Measurements from ENCODE around the gene MECR. TPM values are rescaled to one million over a fixed set of nuclear protein-coding genes. Genes with fewer than 3 reads are reported as not detected.

Gene MECR
- total RNA-seq, 1 experiment from 2014 or later: 42.9 TPM

DNA sequence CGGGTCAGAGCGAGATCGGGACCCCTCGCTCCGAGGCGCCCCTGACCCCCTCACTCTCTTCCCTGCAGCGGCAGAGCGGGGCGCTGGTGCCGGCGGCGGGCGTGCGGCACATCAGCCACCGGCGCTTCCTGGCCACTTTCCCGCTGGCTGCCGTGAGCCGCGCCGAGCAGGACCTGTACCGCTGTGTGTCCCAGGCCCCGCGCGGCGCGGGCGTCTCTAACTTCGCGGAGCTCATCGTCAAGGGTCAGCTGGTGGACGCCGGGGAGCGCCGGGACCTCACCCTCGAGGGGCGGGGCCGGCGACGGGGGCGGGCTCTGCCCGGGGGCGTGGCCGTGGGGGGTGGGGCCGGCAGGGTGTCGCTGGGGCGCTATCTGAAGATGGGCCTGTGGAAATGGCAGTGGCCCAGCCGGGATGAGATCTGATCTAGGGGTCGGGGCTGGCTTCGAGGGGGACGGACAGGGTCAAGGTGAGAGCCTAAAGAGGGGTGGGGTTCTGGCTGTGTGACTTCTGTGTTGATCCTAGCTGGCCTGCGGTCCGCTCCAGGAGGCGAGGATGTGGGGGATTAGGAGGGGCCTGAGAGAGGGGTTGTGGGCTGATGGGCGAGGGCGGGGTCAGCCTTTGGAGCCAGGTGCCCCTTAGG lies 29.2 kb upstream of the MECR start:
- intact Hi-C loops (cut with micrococcal nuclease): no loop called here
- H4K20me1 ChIP-seq (ENCODE audit: insufficient read depth): no peaks in the 10 kb centered on the region
- CTCF ChIA-PET: no interaction called here
- no peaks in the 10 kb centered on the region for H3K27me3 ChIP-seq (ENCODE audit: insufficient read depth, low read length)
- POLR2A ChIA-PET: no interaction called here
- no peaks in the 10 kb centered on the region for H3K9me2 ChIP-seq (ENCODE audit: insufficient read depth)
- H3K4me3 ChIP-seq (replicated peaks in 1 of 2; ENCODE audit: low read depth in 1 of 2, low read length in 2 of 2): no peak overlapping the region
- BruUV-seq (replicated peaks): no TSS peak
- no peaks in the 10 kb centered on the region for H3K79me2 ChIP-seq (ENCODE audit: insufficient read depth, low read length)
- TF ChIP-seq EZH2 (IDR thresholded peaks at IDR 0.05) (no peak), CBX3 (IDR thresholded peaks at IDR 0.05; ENCODE audit: low read depth) (no peak), EGR1 (IDR thresholded peaks at IDR 0.05; ENCODE audit: low read depth) (no peak), JUND (IDR thresholded peaks at IDR 0.05) (no peak), TCF7L2 (IDR thresholded peaks at IDR 0.05; ENCODE audit: borderline replicate concordance, extremely low read depth, insufficient read depth, insufficient read length) (no peak), YY1 (IDR thresholded peaks at IDR 0.05; ENCODE audit: extremely low read depth, insufficient replicate concordance, low read depth, low read length) (no peak), RAD21 (IDR thresholded peaks at IDR 0.05; ENCODE audit: low read depth) (no peak), EZH2phosphoT487 (IDR thresholded peaks at IDR 0.05; ENCODE audit: borderline replicate concordance) (no peak), SP1 (IDR thresholded peaks at IDR 0.05; ENCODE audit: low read depth) (no peak)
- TF ChIP-seq, protein P1, sequence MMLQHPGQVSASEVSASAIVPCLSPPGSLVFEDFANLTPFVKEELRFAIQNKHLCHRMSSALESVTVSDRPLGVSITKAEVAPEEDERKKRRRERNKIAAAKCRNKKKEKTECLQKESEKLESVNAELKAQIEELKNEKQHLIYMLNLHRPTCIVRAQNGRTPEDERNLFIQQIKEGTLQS (IDR thresholded peaks at IDR 0.05): no peak
- TF ChIP-seq, protein P2, sequence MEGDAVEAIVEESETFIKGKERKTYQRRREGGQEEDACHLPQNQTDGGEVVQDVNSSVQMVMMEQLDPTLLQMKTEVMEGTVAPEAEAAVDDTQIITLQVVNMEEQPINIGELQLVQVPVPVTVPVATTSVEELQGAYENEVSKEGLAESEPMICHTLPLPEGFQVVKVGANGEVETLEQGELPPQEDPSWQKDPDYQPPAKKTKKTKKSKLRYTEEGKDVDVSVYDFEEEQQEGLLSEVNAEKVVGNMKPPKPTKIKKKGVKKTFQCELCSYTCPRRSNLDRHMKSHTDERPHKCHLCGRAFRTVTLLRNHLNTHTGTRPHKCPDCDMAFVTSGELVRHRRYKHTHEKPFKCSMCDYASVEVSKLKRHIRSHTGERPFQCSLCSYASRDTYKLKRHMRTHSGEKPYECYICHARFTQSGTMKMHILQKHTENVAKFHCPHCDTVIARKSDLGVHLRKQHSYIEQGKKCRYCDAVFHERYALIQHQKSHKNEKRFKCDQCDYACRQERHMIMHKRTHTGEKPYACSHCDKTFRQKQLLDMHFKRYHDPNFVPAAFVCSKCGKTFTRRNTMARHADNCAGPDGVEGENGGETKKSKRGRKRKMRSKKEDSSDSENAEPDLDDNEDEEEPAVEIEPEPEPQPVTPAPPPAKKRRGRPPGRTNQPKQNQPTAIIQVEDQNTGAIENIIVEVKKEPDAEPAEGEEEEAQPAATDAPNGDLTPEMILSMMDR (IDR thresholded peaks at IDR 0.05 in 2 of 3, conservative IDR thresholded peaks at IDR 0.05 in 1 of 3; ENCODE audit: borderline replicate concordance in 1 of 3, insufficient read depth in 1 of 3, low read depth in 2 of 3, low read length in 2 of 3): no peak
- H2AFZ ChIP-seq (ENCODE audit: low read depth, low read length, poor library complexity, severe bottlenecking): no peak overlapping the region
- DNase-seq (ENCODE audit: low read depth, low spot score) (no peak), ATAC-seq (no peak)
- no peaks in the 10 kb centered on the region for H3K36me3 ChIP-seq (ENCODE audit: control insufficient read depth in 1 of 2, insufficient read depth in 2 of 2, low read length in 2 of 2)
- RAD21 ChIA-PET (ENCODE audit: low non-redundant PET in 1 of 2, low total read pairs in 2 of 2, uncharacterized antibody in 2 of 2, unreplicated experiment in 2 of 2): no interaction called here
- no peak overlapping the region for H3K27ac ChIP-seq (ENCODE audit: low read depth, low read length)
- peaks cover 24 to 32% of the 10 kb centered on the region in 2 experiments for H3K4me1 ChIP-seq (ENCODE audit: control insufficient read depth in 1 of 2, insufficient read depth in 2 of 2, low read length in 2 of 2)
- no peaks in the 10 kb centered on the region for H3K9me3 ChIP-seq (ENCODE audit: control insufficient read depth in 1 of 2, insufficient read depth in 1 of 2, low read depth in 1 of 2, low read length in 2 of 2)
- no peak overlapping the region for H3K4me2 ChIP-seq (ENCODE audit: low read length)
- no peak overlapping the region for H3K9ac ChIP-seq (ENCODE audit: low read length)
